IMR-90 (cell line): Measurements from ENCODE around the gene EPAS1. TPM values are rescaled to one million over a fixed set of nuclear protein-coding genes. Genes with fewer than 3 reads are reported as not detected.
A peak's percentile ranks its signal among the peaks of the same experiment; 100 is the strongest.

ENCODE experiments used
- ATAC-seq: fragments of 200-7000 bp; cut with Tn5 transposase; 2 replicates; pipeline ENCODE4 v1.9.1; 2020; ENCODE audit warnings: low read depth, mild to moderate bottlenecking, moderate library complexity
- BruUV-seq: library from RNA; stranded (reverse); fragments of 400-500 nt; replicated peaks from 2 replicates; lab custom pipeline; 2021; lab: Mats Ljungman, UMichigan
- CTCF ChIA-PET: fragments of 300-600 bp; formaldehyde crosslinking; extraction: SDS; loops from one replicate; lab custom pipeline; 2021; ENCODE audit warnings: antibody characterized with exemption; lab: Yijun Ruan, JAX
- POLR2A ChIA-PET: fragments of 300-600 bp; sonication (Branson Sonifier 250); formaldehyde crosslinking; loops from one replicate; lab custom pipeline; 2022; ENCODE audit warnings: antibody characterized with exemption; ENCODE audit not compliant: unreplicated experiment; lab: Charles Lee
- DNase-seq: peaks from one replicate; pipeline ENCODE4 v3.0.0; 2013
- H2AFZ ChIP-seq: replicated peaks from 2 replicates; pipeline ENCODE3; 2013; ENCODE audit warnings: low read length, mild to moderate bottlenecking; ENCODE audit not compliant: poor library complexity
- H2AK5ac ChIP-seq: 2 replicates; pipeline ENCODE4 v1.6.1; 2013; ENCODE audit warnings: low read depth, low read length, inconsistent platforms
- H2AK9ac ChIP-seq: replicated peaks from 2 replicates; pipeline ENCODE3; 2013; ENCODE audit warnings: mild to moderate bottlenecking, low read depth, low read length, moderate library complexity; ENCODE audit not compliant: poor library complexity
- H2BK120ac ChIP-seq: 2 replicates; pipeline ENCODE4 v1.6.1; 2013; ENCODE audit warnings: low read depth, low read length, inconsistent platforms
- H2BK15ac ChIP-seq: 3 replicates; pipeline ENCODE4 v1.6.1; 2013; ENCODE audit warnings: low read depth, low read length, inconsistent platforms
- H2BK20ac ChIP-seq: 2 replicates; pipeline ENCODE4 v1.6.1; 2013; ENCODE audit warnings: low read depth, mild to moderate bottlenecking, inconsistent platforms, low read length, moderate library complexity
- H2BK5ac ChIP-seq: 2 replicates; pipeline ENCODE4 v1.6.1; 2013; ENCODE audit warnings: mild to moderate bottlenecking, low read depth, low read length, inconsistent platforms; ENCODE audit not compliant: poor library complexity, severe bottlenecking
- H3K14ac ChIP-seq: replicated peaks from 2 replicates; pipeline ENCODE4 v1.6.1; 2013; ENCODE audit warnings: low read depth, low read length, inconsistent platforms
- H3K18ac ChIP-seq: 2 replicates; pipeline ENCODE4 v1.6.1; 2013; ENCODE audit warnings: low read depth, low read length, control low read depth
- H3K23ac ChIP-seq: 2 replicates; pipeline ENCODE4 v1.6.1; 2013; ENCODE audit warnings: low read depth, low read length, inconsistent platforms
- H3K27ac ChIP-seq: 2 replicates; pipeline ENCODE4 v1.5.1; 2013; ENCODE audit warnings: mild to moderate bottlenecking, control low read depth, low read length; ENCODE audit not compliant: insufficient read depth
- H3K27me3 ChIP-seq: 2 replicates; pipeline ENCODE4 v1.6.1; 2013; ENCODE audit warnings: low read length; ENCODE audit not compliant: control insufficient read depth, insufficient read depth
- H3K36me3 ChIP-seq: 2 replicates; pipeline ENCODE4 v1.6.1; 2013; ENCODE audit warnings: low read length, mixed read lengths; ENCODE audit not compliant: control insufficient read depth, insufficient read depth
- H3K4ac ChIP-seq: 2 replicates; pipeline ENCODE4 v1.6.1; 2013; ENCODE audit warnings: low read depth, low read length, inconsistent platforms
- H3K4me1 ChIP-seq: 2 replicates; pipeline ENCODE4 v1.6.1; 2013; ENCODE audit warnings: low read length, mixed read lengths; ENCODE audit not compliant: control insufficient read depth, insufficient read depth
- H3K4me2 ChIP-seq: 2 replicates; pipeline ENCODE4 v1.6.1; 2013; ENCODE audit warnings: low read depth, mild to moderate bottlenecking, control low read depth, low read length, moderate library complexity
- H3K4me3 ChIP-seq: 2 replicates; pipeline ENCODE4 v1.5.1; 2013; ENCODE audit warnings: low read depth, mild to moderate bottlenecking, control low read depth, low read length, moderate library complexity; ENCODE audit not compliant: insufficient read depth
- H3K56ac ChIP-seq: 2 replicates; pipeline ENCODE4 v1.6.1; 2013; ENCODE audit warnings: low read length, inconsistent platforms; ENCODE audit not compliant: insufficient read depth; ENCODE audit errors: extremely low read depth
- H3K79me1 ChIP-seq, 2 experiments: 2 replicates each; pipeline ENCODE4 v1.6.1; 2013; ENCODE audit warnings: low read length in 2 of 2, inconsistent platforms in 1 of 2, low read depth in 1 of 2
- H3K9ac ChIP-seq: 2 replicates; pipeline ENCODE4 v1.6.1; 2013; ENCODE audit warnings: low read depth, low read length, control low read depth
- H3K9me1 ChIP-seq: 2 replicates; pipeline ENCODE4 v1.6.1; 2013; ENCODE audit warnings: low read length, inconsistent platforms; ENCODE audit not compliant: insufficient read depth
- H3K9me3 ChIP-seq: 2 replicates; pipeline ENCODE4 v1.6.1; 2013; ENCODE audit warnings: low read length; ENCODE audit not compliant: control insufficient read depth, insufficient read depth
- H4K20me1 ChIP-seq: 2 replicates; pipeline ENCODE4 v1.6.1; 2013; ENCODE audit warnings: low read length, inconsistent platforms; ENCODE audit not compliant: insufficient read depth
- H4K5ac ChIP-seq: 2 replicates; pipeline ENCODE4 v1.6.1; 2013; ENCODE audit warnings: mild to moderate bottlenecking, low read depth, low read length, control low read depth
- H4K8ac ChIP-seq, 2 experiments: 2 replicates each; pipeline ENCODE4 v1.6.1; 2013; ENCODE audit warnings: low read depth in 2 of 2, low read length in 2 of 2, control low read depth in 1 of 2, inconsistent platforms in 1 of 2
- H4K91ac ChIP-seq: 2 replicates; pipeline ENCODE4 v1.6.1; 2013; ENCODE audit warnings: low read depth, low read length, inconsistent platforms; ENCODE audit not compliant: insufficient read depth
- BHLHE40 ChIP-seq: fragments of 150-350 bp; IDR thresholded peaks from 2 replicates; pipeline ENCODE4 v1.6.1; 2016; ENCODE audit warnings: mild to moderate bottlenecking, low read depth, low read length
- CEBPB ChIP-seq: IDR thresholded peaks from 2 replicates; pipeline ENCODE4 v1.6.1; 2012; ENCODE audit warnings: low read depth, low read length, improper control_type of control experiment
- CHD1 ChIP-seq: IDR thresholded peaks from 2 replicates; pipeline ENCODE4 v1.6.1; 2012; ENCODE audit warnings: low read depth, low read length, improper control_type of control experiment
- CTCF ChIP-seq: conservative IDR thresholded peaks from 2 replicates; pipeline ENCODE4 v1.5.1; 2012; ENCODE audit warnings: mild to moderate bottlenecking, low read depth, low read length, improper control_type of control experiment
- FOS ChIP-seq: fragments of 150-350 bp; IDR thresholded peaks from 2 replicates; pipeline ENCODE4 v1.6.1; 2016; ENCODE audit warnings: low read depth, low read length
- MAZ ChIP-seq: IDR thresholded peaks from 2 replicates; pipeline ENCODE4 v1.6.1; 2012; ENCODE audit warnings: low read depth, mild to moderate bottlenecking, low read length, improper control_type of control experiment, moderate library complexity, borderline replicate concordance
- MXI1 ChIP-seq: IDR thresholded peaks from 2 replicates; pipeline ENCODE4 v1.6.1; 2012; ENCODE audit warnings: low read depth, mild to moderate bottlenecking, low read length, moderate library complexity, borderline replicate concordance
- NFE2L2 ChIP-seq: fragments of 150-350 bp; IDR thresholded peaks from 2 replicates; pipeline ENCODE4 v1.6.1; 2016; ENCODE audit warnings: low read depth, mild to moderate bottlenecking, low read length
- POLR2A ChIP-seq: IDR thresholded peaks from 2 replicates; pipeline ENCODE4 v1.6.1; 2012; ENCODE audit warnings: mild to moderate bottlenecking, low read depth, low read length
- RCOR1 ChIP-seq: IDR thresholded peaks from 2 replicates; pipeline ENCODE4 v1.6.1; 2012; ENCODE audit warnings: mild to moderate bottlenecking, low read length, improper control_type of control experiment; ENCODE audit not compliant: insufficient replicate concordance
- RFX5 ChIP-seq: IDR thresholded peaks from 2 replicates; pipeline ENCODE4 v1.8.0; 2012; ENCODE audit warnings: low read depth, mild to moderate bottlenecking, low read length, moderate library complexity
- USF2 ChIP-seq: fragments of 150-350 bp; IDR thresholded peaks from 2 replicates; pipeline ENCODE4 v1.6.1; 2017; ENCODE audit warnings: mild to moderate bottlenecking, antibody characterized with exemption, low read length, low read depth
- WGBS, 2 experiments: methylation state at CpG; one replicate each; pipeline versions ENCODE4 v1.1.5 to v1.1.7; 2013; ENCODE audit warnings: missing lambda C conversion rate in 2 of 2; ENCODE audit not compliant: insufficient read length in 1 of 2; ENCODE audit errors: extremely low coverage in 2 of 2; 5-methylcytosine and 5-hydroxymethylcytosine counted together
- dilution Hi-C: fragments of 300-500 bp; cut with HindIII; formaldehyde crosslinking; loops from one replicate; pipeline ENCODE4 v1.14.3; 2018; ENCODE audit warnings: low sequenced_read_pairs; ENCODE audit not compliant: unreplicated experiment
- in situ Hi-C: fragments of 300-500 bp; cut with MboI; formaldehyde crosslinking; loops from 3 replicates; pipeline ENCODE4 v1.14.3; 2019; ENCODE audit warnings: low sequenced_read_pairs, inconsistent platforms, mixed read lengths
- intact Hi-C: fragments of 100-400 bp; cut with micrococcal nuclease; formaldehyde crosslinking; loops from 2 replicates; pipeline ENCODE4 v1.10.0; 2022
- polyA plus RNA-seq, 3 experiments: library from polyadenylated mRNA; depleted of rRNA; stranded (reverse); fragments of >200 nt; gene quantifications; 2 replicates each; pipeline ENCODE4 v1.2.3, GENCODE V29; 2012; ENCODE audit warnings: low replicate concordance in 1 of 3
- total RNA-seq: library from RNA; depleted of rRNA; stranded (reverse); fragments of >200 nt; gene quantifications from 2 replicates; pipeline ENCODE4 v1.2.3, GENCODE V29; 2012
- TF ChIP-seq, protein P1 (sequence below): fragments of 150-350 bp; IDR thresholded peaks from 2 replicates; pipeline ENCODE4 v1.6.1; 2016; ENCODE audit warnings: low read depth, mild to moderate bottlenecking, low read length, moderate library complexity, borderline replicate concordance

The EPAS1 gene
- total and polyA plus RNA-seq, 2 of the 4 experiments (the other 2 are of a cell fraction): 40.7 to 120 TPM

DNA sequence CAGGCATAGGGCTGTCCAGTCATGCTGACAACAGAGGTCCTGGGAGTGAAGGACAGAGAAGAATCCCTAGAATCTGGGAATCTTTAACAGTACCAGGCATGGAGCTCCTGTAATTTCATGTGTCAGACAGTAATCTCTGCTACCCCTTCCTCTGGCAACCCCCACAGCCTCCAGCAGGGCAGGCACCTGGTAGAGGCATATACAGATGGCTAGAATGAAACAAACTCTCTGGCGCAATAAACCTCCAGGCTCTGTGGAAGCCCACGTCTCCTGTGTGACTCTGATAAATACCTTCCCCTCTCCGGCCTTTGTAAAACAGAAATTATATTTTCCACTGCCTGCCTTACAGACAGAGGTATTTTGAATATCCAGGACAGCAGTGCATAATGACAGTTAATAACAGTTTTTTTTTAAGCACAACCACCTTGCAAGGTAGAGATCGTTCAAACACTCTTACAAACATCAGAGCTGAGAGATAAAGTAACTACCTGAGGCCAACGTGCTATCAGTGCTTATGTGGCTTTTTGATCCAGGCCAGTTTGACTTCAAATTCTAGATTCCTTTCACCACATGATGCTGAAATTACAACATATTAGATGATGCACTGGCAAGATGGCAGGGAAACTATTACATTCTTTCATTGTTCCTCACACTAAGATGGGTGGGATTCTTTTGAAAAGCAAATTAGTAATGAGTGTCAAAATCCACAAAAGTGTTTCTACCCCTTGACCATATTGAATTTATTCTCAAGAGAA is 134.5 kb downstream of the EPAS1 start:
- Histone ChIP-seq H2AK5ac (peak overlapping the region; percentile 88; the same call in 1 of the 2 replicates), H3K9me1 (peaks cover 8% of the 10 kb centered on the region; the same call in 1 of the 2 replicates), H3K56ac (no peak overlapping the region), H4K8ac (peak overlapping the region in 1 of 2 experiments; percentile 63; a peak in 1 of 4 replicates), H2BK5ac (peak overlapping the region; percentile 50), H2AFZ (peak overlapping the region; percentile 58), H4K91ac (peak overlapping the region; percentile 49; the same call in 1 of the 2 replicates), H3K27me3 (no peaks in the 10 kb centered on the region), H3K23ac (no peak overlapping the region), H4K5ac (peak overlapping the region; percentile 54), H3K4ac (peak overlapping the region; percentile 56; the same call in 1 of the 2 replicates), H3K36me3 (no peaks in the 10 kb centered on the region), H3K4me1 (peaks cover 22% of the 10 kb centered on the region), H3K4me2 (no peak overlapping the region), H3K79me1 (no peaks in the 10 kb centered on the region; a peak in 1 of 4 replicates), H3K4me3 (no peak overlapping the region), H3K9ac (no peak overlapping the region), H4K20me1 (no peaks in the 10 kb centered on the region), H3K14ac (peak overlapping the region; percentile 63; the same call in 1 of the 2 replicates), H3K18ac (peak overlapping the region; percentile 76), H2AK9ac (no peak overlapping the region), H3K9me3 (no peaks in the 10 kb centered on the region), H3K27ac (peak overlapping the region; percentile 13; the same call in 1 of the 2 replicates), H2BK120ac (peak overlapping the region; percentile 74; the same call in 1 of the 2 replicates), H2BK20ac (peak overlapping the region; percentile 83), H2BK15ac (peak overlapping the region; percentile 69; the same call in 1 of the 3 replicates)
- in situ Hi-C loops (no loop called here), intact Hi-C loops (loop anchor here (2.0 kb wide), 1 partner anchor 15 kb away; no protein-coding TSS in a partner anchor), dilution Hi-C loops (no loop called here)
- CTCF ChIA-PET: interaction anchor here (0.5 kb wide), 1 partner anchor 23 kb away, joined by 4 read pairs; no protein-coding TSS in a partner anchor
- DNase-seq: peak; percentile 70
- 100% methylated on average over 1 of the region's 5 CpGs; no CpG with 5 or more reads in 1 of the 2 experiments for WGBS, 2 experiments
- no peak for ATAC-seq
- BruUV-seq: no TSS peak
- POLR2A ChIA-PET: no interaction called here
- TF ChIP-seq CEBPB: peak; percentile 83
- no peak for TF ChIP-seq MAZ
- TF ChIP-seq FOS: no peak
- TF ChIP-seq CTCF: no peak
- TF ChIP-seq RCOR1: no peak
- TF ChIP-seq BHLHE40: no peak
- TF ChIP-seq, protein P1, sequence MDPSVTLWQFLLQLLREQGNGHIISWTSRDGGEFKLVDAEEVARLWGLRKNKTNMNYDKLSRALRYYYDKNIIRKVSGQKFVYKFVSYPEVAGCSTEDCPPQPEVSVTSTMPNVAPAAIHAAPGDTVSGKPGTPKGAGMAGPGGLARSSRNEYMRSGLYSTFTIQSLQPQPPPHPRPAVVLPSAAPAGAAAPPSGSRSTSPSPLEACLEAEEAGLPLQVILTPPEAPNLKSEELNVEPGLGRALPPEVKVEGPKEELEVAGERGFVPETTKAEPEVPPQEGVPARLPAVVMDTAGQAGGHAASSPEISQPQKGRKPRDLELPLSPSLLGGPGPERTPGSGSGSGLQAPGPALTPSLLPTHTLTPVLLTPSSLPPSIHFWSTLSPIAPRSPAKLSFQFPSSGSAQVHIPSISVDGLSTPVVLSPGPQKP: no peak
- TF ChIP-seq NFE2L2: peak; percentile 16; the same call in 1 of the 2 replicates
- TF ChIP-seq MXI1: no peak
- TF ChIP-seq CHD1: no peak
- no peak for TF ChIP-seq RFX5
- no peak for TF ChIP-seq POLR2A
- TF ChIP-seq USF2: peak; percentile 51; the same call in 1 of the 2 replicates
